ENCODE results near the gene FBXO22. TPM values are rescaled to one million over a fixed set of nuclear protein-coding genes. Genes with fewer than 3 reads are reported as not detected.

The FBXO22 gene
- total and polyA plus RNA-seq, 2 of the 8 experiments (the other 6 are each of a cell fraction or from before 2014, with no cell fraction given) = 33.2 to 67.3 TPM

DNA sequence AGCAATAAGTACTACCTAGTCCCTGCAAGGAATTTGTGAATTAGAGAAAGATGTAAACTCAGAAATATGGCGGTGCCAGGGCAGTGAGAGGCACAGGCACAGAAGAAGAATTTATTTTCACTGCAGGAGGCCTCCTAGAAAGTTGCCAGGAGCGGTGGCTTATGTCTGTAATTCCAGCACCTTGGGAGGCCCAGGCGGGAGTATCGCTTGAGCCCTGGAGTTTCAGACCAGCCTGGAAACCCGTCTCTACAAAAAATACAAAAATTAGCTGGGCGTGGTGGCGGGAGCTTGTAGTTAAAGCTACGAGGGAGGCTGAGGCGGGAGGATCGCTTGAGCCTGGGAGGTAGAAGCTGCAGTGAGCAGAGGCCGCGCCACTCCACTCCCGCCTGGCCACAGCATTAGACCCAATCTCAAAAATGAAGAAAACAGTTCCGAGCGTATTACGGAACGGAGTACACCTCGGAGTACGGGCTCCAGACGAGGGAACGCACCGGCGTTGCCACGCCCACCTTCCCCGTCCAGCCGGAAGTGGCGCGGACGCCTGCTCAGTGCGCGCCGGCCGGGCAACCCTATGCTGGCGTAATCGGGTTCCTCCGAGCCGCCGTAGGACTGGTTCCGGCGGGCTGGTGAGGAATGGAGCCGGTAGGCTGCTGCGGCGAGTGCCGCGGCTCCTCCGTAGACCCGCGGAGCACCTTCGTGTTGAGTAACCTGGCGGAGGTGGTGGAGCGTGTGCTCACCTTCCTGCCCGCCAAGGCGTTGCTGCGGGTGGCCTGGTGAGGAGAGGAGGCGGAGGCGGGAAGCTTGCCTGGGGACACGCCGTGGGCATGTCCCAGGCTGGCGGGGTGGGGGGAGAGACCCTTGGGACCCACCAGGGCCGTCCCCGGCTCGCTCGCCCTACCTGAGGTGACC lies at the start of gene FBXO22 (continued):
- TF ChIP-seq HDAC2 (IDR thresholded peaks at IDR 0.05; ENCODE audit: borderline replicate concordance in 1 of 2, low read depth in 2 of 2, low read length in 2 of 2) (no peak), RXRA (IDR thresholded peaks at IDR 0.05; ENCODE audit: insufficient read depth, low read depth, low read length) (no peak), SUZ12 (IDR thresholded peaks at IDR 0.05; ENCODE audit: low read length) (no peak), POLR2A (IDR thresholded peaks at IDR 0.05; ENCODE audit: control extremely low read depth in 1 of 2, low read depth in 2 of 2, low read length in 2 of 2) (peak; percentile 87 to 89), KDM1A (IDR thresholded peaks at IDR 0.05; ENCODE audit: borderline replicate concordance, low read length) (peak; percentile 19; the same call in 1 of the 2 replicates), TEAD4 (IDR thresholded peaks at IDR 0.05; ENCODE audit: low read depth, low read length) (peak; percentile 41; the same call in 1 of the 2 replicates), SP1 (IDR thresholded peaks at IDR 0.05; ENCODE audit: low read depth, low read length) (peak; percentile 81; the same call in 1 of the 2 replicates), NRF1 (IDR thresholded peaks at IDR 0.05; ENCODE audit: low read depth, low read length) (no peak)
